Globus pallidus (tissue), 1 donor: ENCODE results near the gene ACOX1.
A peak's percentile ranks its signal among the peaks of the same experiment; 100 is the strongest.
"Not testable (repeated sequence)": the region's sequence is repeated elsewhere in the genome, so short reads cannot be mapped to it uniquely, and the experiment has no call there.

Experiments used
- DNase-seq: peaks from one replicate; pipeline ENCODE4 v3.0.0-alpha.2; 2015; ENCODE audit warnings: low spot score

Gene ACOX1

DNA sequence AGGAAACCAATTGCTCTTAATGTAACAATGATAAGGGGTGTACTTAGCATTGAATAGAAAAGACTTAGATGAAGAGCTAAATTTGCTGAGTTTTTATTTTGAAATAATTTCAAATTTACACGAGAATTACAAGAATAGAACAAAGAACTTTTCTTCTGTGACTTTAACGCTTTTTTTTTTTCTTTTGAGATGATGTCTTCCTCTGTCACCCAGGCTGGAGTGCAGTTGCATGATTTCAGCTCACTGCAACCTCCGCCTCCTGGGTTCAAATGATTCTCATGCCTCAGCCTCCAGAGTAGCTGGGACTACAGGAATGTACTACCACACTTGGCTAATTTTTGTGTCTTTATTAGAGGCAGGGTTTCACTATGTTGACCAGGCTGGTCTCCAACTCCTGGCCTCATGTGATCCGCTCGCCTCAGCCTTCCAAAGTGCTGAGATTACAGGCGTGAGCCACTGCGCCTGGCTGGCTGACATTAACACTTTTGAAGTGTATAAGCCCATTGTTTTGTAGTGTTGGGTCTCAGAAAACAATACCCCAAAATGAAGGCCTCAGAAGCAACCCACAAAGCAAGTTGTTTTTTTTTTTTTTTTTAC is 2.2 kb upstream of the ACOX1 start:
- DNase-seq: no peak

DNA sequence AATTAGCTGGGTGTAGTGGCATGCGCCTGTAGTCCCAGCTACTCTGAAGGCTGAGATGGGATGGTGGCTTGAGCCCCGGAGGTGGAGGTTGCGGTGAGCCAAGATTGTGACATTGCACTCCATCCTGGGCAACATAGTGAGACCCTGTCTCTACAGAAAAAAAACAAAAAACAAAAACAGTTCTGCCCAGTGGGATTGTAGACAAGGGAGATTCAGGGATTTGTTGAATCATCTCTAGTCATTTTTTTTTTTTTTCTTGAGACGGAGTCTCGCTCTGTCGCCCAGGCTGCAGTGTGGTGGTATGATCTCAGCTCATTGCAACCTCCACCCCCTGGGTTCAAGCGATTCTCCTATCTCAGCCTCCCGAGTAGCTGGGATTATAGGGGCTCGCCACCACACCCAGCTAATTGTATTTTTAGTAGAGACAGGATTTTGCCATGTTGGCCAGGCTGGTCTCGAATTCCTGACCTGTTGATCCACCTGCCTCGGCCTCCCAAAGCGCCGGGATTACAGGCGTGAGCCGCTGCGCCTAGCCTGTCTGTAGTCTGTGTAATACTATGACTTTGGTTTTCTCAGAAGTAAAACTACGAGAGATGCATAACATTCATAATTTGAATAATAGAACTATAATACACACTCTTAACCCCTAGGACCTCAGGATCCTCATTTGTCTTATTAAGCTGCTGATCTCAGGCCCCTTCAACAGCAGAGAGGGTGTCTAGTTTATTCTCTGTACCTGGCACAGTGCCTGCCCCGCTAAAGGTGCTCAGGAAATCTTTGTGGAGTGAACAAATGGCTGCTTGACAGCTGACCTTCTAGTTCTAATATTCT is 1.4 kb upstream of the ACOX1 start:
- no peak for DNase-seq

DNA sequence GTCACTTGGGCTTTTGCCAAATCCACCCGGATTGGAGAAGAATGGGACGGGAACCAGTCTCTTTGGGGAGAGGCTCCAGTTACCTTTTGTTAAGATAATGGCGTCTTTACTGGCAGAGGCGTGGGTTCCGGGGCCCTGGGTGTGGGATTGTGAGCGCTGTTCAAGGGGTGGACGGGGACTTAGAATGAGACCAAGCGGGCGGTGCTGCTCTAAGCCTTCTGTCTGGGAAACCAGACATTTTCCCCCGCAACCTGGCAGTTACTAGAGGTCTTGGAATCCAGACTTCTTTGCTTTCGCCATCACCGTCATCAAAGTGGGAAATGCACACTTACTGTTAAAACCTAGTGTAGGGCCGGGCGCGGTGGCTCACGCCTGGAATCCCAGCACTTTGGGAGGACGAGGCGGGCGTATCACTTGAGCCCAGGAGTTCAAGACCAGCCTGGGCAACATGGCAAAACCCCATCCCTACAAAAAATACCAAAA is 780 bp upstream of the ACOX1 start:
- no peak for DNase-seq

DNA sequence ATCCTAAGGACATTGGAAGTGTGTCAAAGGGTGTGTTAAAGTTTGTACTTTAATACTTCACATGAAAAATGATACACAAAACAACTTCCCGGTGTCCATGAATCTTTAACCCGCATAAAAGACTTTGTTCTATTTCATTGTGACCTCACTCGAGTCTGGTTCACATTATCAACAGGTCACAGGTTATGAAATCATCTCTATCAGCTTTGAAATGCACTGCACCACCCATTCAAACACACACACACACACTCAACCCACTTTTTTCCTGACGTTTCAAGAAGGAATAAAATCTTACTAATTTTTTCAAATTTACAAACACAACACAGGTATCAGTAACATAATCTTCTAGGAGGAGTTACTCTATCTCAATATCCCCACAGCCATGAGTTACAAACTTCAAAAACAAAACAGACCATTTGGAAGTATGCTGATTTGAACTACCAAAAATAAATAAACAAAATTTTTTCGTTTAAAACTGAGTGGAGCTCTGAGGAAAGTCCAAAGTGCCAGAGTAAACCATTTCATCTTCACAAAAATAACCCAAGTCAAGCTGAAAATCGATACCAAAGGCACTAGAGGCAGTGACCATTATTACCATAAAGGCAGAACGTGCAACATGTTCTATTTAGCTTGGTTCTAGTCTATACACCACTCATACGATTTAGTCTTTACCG is 2.7 kb downstream of the ACOX1 start:
- no peak for DNase-seq

DNA sequence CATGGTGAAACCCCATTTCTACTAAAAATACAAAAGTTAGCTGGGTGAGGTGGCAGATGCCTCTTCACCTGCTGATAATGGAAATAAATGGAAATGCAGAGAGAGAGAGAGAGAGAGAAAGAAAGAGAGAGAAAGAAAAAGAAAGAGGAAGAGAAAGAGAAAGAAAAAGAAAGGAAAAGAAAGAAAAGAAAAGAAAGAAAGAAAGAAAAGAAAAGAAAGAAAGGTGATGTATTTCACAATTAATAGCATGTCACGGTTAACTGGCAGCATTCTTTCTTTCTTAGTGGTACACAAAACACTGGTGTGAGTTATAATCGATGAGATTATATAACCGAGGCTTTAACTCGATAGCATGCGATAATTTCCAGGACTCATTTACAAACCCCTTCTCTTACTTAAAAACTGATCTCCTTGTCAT is 3.2 kb downstream of the ACOX1 start:
- no peak for DNase-seq

DNA sequence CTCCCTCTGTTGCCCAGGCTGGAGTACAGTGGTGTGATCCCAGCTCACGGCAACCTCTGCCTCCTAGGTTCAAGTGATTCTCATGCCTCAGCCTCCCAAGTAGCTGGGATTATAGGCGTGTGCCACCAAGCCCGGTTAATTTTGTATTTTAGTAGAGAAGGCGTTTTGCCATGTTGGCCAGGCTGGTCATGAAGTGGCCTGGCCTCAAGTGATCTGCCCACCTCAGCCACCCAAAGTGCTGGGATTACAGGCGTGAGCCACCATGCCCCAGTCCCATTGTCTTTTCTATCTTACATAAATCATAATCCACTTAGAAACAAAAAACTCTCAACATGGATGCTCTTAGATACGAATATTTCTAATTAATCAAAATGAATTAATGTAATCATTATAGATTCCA is 3.8 kb downstream of the ACOX1 start:
- DNase-seq: not testable (repeated sequence)

DNA sequence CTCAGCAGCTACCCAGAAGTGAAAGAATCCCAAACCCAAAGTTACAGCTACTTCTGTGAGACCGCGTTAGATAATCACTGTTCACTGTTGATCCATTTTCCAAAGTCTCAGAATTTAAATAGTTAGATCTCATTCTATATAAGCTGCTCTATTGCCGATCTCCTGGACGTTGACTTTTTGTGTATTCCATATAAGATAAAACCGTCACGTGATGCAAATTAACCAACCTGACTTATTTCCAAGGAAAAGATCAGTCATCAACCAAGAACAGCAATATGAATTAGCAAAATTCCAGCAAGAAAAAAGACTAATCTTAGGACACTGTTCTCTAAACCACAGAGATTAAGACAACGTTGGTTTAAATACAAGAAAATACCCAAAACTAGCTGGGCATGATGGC is 8.3 kb downstream of the ACOX1 start:
- DNase-seq: no peak

DNA sequence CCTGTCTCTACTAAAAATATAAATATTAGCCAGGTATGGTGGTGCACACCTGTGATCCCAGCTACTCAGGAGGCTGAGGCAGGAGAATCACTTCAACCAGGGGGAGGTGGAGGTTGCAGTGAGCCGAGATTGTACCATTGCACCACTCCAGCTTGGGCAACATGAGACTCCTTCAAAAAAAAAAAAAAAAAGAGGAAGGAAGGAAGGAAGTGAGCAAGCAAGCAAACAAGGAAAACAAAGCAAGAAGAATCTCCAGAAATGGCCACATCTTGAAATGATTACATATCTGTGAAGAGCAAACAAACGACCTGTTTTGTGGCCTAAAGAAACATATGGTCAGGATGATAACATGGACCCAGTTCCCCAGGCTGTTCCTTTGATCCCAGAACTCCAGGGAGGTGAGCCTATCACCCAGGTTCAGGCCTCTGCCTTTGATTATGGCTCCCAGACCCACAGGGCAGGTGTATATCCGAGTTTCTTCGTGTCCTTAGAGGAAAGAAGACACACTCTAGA is 8.9 kb downstream of the ACOX1 start:
- DNase-seq: no peak

DNA sequence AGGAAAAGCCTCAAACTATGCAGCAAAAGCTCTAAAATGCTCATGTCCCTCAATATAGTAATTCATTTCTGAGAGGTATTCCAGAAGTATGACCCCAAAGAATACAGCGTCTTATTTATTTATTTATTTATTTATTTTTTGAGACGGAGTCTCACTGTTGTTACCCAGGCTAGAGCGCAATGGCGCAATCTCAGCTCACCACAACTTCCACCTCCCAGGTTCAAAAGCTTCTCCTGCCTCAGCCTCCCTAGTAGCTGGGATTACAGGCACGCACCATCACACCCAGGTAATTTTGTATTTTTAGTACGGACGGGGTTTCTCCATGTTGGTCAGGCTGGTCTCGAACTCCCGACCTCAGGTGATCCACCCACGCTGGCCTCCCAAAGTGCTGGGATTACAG is 9.9 kb downstream of the ACOX1 start:
- DNase-seq: not testable (repeated sequence)

DNA sequence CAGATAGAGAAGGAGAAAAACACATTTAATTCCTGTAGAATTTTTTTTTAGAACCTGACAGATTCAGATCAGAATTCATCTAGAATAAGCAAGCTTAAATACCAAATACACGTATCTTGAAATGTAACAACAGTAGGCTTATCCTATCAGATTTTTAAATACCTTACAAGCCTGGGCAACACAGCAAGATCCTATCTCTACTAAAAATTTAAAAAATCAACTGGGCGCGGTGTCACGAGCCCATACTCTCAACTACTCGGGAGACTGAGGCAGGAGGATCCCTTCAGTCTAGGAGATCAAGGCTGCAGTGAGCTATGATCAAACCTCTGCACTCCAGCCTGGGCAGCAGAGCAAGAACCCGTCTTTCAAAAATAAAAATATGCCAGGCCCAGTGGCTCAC is 13.5 kb downstream of the ACOX1 start:
- no peak for DNase-seq

DNA sequence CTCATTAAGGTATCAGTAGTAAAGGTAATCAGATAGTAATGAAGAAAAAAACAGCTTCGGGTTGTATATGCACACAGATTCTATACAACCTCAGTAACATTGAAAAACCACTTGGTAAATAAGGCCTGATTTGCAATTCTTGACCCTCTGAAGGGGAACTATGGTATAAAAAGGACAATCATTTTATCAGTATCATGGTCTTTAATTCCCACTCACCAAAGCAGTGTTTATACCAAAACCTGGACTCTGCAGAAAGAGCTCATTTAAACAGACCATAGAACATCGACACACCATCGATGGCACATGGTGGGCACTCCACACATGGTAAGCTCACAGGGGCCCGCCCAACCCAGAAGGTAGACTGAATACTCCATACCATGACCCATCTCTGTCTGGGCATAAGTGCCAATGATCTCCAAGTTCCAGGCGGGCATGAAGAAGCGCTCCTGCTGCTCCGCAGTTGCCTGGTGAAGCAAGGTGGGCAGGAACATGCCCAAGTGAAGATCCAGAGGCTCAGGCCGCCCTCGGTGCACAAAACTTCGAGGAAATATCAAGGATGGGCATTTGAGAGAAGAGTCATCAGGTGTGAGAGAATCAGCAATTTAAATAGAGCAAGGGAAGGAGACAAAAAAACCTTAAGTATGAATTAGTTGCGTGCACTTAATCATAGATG is 19.0 kb downstream of the ACOX1 start:
- DNase-seq: no peak

DNA sequence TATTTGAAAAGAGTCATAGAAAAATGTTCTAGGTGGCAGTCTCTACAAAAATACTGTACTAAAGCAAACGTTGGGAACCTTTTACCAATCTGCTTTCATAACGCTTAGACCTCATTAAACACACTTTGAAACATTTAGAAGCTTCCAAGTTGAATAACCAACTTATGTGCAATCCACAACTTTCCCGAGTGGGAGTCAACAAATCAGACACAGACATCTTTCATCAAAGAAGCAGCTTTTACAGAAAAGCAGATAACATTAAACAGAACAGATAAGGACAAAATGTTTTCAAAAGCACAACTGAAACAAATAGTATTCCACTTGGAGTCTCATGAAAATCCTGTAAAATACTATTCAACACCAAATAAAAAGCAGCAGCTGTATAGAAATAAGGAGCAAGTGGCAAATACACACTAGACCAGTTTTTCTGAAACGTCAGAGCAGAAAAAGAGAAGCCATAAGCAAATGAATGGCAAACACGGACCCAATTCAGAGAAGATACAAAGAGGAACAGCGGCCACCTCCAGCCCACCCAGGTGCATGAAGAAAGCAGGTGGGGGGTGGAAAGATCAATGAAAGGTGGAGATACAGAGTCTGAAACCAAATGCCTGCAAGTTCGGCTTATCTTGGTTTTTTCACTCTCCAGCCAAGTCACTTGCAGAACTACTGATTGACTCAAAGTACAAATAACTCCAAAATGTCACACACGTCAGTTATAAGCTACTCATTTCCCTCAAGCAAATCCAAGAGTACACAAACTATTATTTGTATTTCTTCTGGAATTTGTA is 19.7 kb downstream of the ACOX1 start:
- DNase-seq: no peak

DNA sequence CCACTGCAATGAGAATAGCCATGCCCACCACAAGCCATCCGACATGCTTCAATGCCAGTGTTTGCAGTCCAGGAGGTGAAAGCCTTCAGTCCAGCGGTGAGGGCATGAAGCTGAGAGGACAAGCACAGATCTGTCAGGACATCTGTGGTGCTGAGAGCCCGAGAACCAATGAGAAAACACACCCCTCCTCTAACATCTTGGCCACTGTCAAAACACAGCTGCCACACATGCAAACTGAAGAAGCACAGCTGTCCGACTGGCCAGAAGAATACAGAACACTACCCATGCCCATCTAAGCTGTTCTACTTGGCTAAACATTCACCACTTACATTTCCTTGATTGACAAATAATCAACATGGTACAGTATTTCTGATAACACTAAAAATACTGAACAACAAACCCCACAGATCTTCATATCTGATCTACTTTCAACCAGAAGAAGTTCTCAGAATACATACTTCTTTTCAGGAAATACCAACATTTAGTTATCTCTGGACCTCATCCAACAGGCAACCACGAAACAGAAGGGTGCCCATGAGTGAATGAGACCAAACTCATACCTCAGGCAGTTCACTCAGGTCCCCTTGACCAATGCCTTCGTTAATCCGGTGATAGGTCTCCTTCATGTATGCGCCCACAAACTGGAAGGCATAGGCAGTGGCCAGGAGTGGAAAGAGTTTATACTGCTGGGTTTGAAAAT is 28.0 kb downstream of the ACOX1 start:
- peak; percentile 46 for DNase-seq

DNA sequence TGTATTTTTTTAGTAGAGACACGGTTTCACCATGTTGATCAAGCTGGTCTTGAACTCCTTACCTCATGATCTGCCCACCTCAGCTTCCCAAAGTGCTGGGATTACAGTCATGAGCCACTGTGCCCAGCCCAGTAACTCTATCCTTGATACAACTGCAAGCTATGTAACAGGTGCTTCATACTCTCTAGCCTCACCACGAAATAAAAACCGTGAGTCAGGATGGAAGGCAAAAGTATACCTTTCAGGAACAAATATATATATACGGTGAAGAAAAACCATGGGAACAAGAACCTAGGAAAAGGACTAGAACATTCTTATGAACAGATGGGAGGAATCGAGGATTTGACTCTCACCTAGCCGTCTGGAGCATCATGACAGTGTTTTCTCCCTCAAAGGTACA is 28.5 kb downstream of the ACOX1 start:
- DNase-seq: no peak

DNA sequence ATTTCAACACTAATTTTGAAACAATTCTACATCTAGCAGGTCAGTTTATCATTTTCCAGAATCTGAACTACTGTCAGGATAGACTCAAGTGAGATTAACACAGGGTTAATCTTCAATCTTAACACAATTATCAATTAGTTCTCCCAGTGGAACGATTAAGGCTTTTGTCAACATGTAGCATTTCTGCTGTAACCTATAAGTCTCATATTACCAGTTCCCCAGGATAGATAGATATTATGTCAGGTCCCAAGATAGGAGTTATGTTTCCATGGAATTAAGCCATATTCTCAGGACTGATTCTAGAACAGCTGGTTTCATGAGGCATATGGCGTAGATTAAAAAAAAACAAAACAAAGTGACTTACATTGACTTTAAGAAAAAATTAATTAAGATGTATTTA is 33.8 kb downstream of the ACOX1 start:
- DNase-seq: no peak

DNA sequence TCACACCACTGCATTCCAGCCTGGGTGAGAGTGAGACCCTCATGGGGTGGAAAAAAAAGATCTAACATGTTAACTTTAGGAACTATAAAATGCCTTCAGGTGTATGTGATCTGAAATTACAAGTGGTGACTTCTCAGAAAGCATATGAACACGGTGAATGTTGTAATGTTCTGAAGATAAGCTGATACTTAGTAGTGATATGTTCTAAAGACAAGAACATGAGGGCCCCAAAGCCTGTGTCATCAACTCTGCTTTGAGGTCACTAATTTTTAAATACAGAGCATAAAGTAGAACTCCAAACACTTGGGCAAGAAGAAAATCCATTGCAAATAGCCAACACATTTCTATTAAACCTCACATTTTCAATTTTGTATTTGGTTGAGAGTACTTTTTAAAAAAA is 35.5 kb downstream of the ACOX1 start:
- no peak for DNase-seq

DNA sequence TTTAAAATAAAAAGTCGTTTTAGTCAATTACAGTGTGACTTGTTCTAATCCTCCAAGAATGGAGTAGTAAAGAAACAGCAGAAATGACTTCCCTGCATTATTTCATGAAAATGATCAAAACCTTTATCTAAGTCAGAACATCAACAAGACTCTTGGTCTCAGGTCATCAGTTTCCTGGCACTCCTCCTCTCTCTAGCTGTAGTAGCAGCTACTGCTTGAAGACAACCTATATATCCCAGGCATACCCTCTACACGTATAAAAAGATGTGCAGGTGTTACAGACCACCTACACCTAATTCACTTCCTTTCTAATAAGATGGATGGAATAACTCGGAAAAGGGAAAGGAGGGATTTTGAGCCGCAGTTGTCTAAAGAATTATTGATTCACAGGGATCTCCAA is 36.5 kb downstream of the ACOX1 start:
- no peak for DNase-seq

DNA sequence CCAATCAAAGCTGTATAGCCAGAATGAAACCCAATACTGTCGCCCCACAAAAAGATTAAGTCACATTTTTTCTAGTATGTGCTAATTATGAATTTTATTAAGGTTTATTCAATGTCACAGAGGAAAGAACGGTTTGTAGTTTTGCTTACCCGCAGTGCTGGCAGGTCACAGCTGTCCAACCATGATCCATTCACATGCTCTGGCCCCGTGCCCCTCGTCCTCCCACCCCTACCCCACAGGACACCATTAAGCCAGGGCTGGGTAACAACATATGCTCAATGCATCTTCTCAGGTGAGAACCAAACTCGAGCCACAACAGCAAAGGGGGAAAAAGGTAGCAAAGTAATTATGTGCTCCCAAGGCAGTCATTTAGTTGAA is 37.5 kb downstream of the ACOX1 start:
- no peak for DNase-seq

DNA sequence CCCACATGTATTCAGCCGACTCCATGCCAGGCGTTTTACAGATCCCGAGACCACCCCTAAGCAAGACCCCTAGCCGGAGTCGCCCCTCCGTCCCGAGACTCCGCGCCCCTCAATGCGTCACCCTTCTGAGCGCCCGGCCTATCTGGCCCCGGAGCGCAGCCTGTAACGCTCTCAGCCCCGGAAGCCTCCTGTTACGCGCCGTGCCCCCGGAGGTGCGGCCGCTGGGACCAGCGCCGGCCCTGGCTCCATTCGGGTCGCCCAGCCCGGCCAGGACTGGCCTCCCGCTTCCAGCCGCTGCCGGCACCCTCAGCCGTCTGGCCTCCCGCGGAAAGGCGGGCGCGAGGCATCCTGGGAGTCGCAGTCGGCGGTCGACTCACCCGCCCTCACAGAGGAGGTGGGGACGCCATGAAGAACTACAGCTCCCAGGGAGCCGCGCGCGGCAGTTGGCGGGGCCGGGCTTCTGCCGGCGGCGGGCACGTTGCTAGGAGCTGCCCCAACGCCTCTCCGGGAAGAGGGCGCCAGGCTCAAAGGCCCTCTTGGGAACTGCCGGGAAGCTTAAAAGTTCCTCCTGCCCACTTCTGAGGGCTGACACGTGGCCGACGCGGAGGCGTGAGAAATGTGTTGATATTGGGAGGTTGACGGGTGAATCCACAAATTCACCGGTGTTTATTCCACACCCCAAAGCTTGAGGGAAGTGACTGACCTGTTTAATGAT is 38.1 kb downstream of the ACOX1 start, which contains the start of gene FBF1:
Gene FBF1, minus strand, starts transcription at position 316 of the 715 bp plus-strand sequence. CDS start 2,893 bp downstream, outside the sequence.
- DNase-seq: peak; percentile 95

DNA sequence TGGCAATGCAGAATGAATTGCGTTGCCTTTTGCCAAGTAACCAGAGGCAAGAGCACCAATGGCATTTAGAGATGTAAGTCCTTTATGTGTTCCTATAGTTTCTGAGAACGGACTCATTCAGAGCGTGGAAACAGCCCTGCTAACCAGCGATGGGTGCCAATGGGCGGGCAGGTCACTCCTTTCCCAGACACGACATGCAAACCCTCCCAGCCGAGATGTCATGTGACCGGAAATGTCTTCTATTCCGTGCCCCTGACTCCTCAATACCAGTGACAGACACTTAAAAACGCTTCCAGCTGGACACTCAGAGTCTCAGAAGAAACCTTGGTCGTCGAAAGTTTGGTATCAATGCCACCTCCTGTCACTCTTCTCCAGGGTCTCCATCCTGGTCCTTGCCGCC is 41.3 kb downstream of the ACOX1 start:
- DNase-seq: no peak
